Smooth muscle cell (in vitro differentiated cells): Measurements from ENCODE around the gene HLA-E. TPM values are rescaled to one million over a fixed set of nuclear protein-coding genes. Genes with fewer than 3 reads are reported as not detected.
A peak's percentile ranks its signal among the peaks of the same experiment; 100 is the strongest.
"Not testable (repeated sequence)": the region's sequence is repeated elsewhere in the genome, so short reads cannot be mapped to it uniquely, and the experiment has no call there.

Experiments used
- DNase-seq: peaks from one replicate; lab custom pipeline; 2025; ENCODE audit not compliant: unreplicated experiment; lab: John Stamatoyannopoulos, UW
- H2AFZ ChIP-seq: fragments of 200-600 bp; sonication (generic); 2 replicates; pipeline ENCODE4 v1.6.0; 2016; ENCODE audit warnings: antibody characterized with exemption, low read depth, mild to moderate bottlenecking
- H3F3A ChIP-seq: fragments of 200-600 bp; sonication (generic); 2 replicates; pipeline ENCODE4 v1.6.0; 2017; ENCODE audit warnings: antibody characterized with exemption, low read depth
- H3K27ac ChIP-seq: fragments of 200-600 bp; sonication (generic); 2 replicates; pipeline ENCODE4 v1.5.1; 2016; ENCODE audit warnings: low read depth, mild to moderate bottlenecking
- H3K27me3 ChIP-seq: fragments of 200-600 bp; sonication (generic); 2 replicates; pipeline ENCODE4 v1.6.1; 2016; ENCODE audit warnings: low read depth, mild to moderate bottlenecking
- H3K36me3 ChIP-seq: fragments of 200-600 bp; sonication (generic); 2 replicates; pipeline ENCODE4 v1.5.1; 2016; ENCODE audit warnings: low read depth
- H3K4me1 ChIP-seq: fragments of 200-600 bp; sonication (generic); 2 replicates; pipeline ENCODE4 v1.5.1; 2016; ENCODE audit warnings: low read depth
- H3K4me2 ChIP-seq: fragments of 200-600 bp; sonication (generic); 2 replicates; pipeline ENCODE4 v1.6.0; 2016; ENCODE audit warnings: mild to moderate bottlenecking
- H3K4me3 ChIP-seq: fragments of 200-600 bp; sonication (generic); 2 replicates; pipeline ENCODE4 v1.5.1; 2016; ENCODE audit warnings: mild to moderate bottlenecking
- H3K79me2 ChIP-seq: fragments of 200-600 bp; sonication (generic); 2 replicates; pipeline ENCODE4 v1.6.0; 2016; ENCODE audit warnings: low read depth, mild to moderate bottlenecking
- H3K9ac ChIP-seq: fragments of 200-600 bp; sonication (generic); 2 replicates; pipeline ENCODE4 v1.6.0; 2016; ENCODE audit warnings: low read depth
- H3K9me3 ChIP-seq: fragments of 200-600 bp; sonication (generic); replicated peaks from 2 replicates; pipeline ENCODE4 v1.5.1; 2016; ENCODE audit warnings: low read depth
- H4K20me1 ChIP-seq: fragments of 200-600 bp; sonication (generic); 2 replicates; pipeline ENCODE4 v1.6.0; 2016; ENCODE audit warnings: low read depth
- WGBS: methylation state at CpG from one replicate; pipeline ENCODE4 v1.1.7; 2016; ENCODE audit warnings: low lambda C conversion rate; 5-methylcytosine and 5-hydroxymethylcytosine counted together
- polyA plus RNA-seq: library from polyadenylated mRNA; unstranded; fragments of >200 nt; fragmentation: Nextera tagmentation; extraction: Ambion mirVana; gene quantifications from 2 replicates; pipeline ENCODE4 v1.2.1, GENCODE V29; 2016
- total RNA-seq: library from RNA; depleted of rRNA; stranded (reverse); fragments of >200 nt; gene quantifications from 2 replicates; pipeline ENCODE4 v1.2.3, GENCODE V29; 2014
- TF ChIP-seq, protein P1 (sequence below): fragments of 200-600 bp; sonication (generic); IDR thresholded peaks from 2 replicates; pipeline ENCODE4 v1.5.1; 2017; ENCODE audit warnings: borderline replicate concordance, mild to moderate bottlenecking, antibody characterized with exemption; ENCODE audit not compliant: insufficient read depth, poor library complexity, severe bottlenecking

Gene HLA-E
- total and polyA plus RNA-seq, 2 experiments from 2014 or later = 104 to 126 TPM

DNA sequence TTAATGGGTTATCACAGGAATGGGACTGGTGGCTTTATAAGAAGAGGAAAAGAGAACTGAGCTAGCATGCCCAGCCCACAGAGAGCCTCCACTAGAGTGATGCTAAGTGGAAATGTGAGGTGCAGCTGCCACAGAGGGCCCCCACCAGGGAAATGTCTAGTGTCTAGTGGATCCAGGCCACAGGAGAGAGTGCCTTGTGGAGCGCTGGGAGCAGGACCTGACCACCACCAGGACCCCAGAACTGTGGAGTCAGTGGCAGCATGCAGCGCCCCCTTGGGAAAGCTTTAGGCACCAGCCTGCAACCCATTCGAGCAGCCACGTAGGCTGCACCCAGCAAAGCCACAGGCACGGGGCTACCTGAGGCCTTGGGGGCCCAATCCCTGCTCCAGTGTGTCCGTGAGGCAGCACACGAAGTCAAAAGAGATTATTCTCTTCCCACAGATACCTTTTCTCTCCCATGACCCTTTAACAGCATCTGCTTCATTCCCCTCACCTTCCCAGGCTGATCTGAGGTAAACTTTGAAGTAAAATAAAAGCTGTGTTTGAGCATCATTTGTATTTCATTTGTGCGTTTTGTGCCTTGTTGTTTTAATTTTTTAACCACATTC, 4.4 kb downstream of the HLA-E start:
- Histone ChIP-seq H3K27ac (no peak overlapping the region), H3K27me3 (no peaks in the 10 kb centered on the region), H3K36me3 (no peaks in the 10 kb centered on the region), H2AFZ (no peak overlapping the region), H3K9me3 (no peaks in the 10 kb centered on the region), H3F3A (peaks cover 9% of the 10 kb centered on the region), H3K4me3 (no peak overlapping the region), H4K20me1 (peaks cover 31% of the 10 kb centered on the region), H3K79me2 (peaks cover 10% of the 10 kb centered on the region), H3K9ac (no peak overlapping the region), H3K4me1 (peaks cover 3% of the 10 kb centered on the region), H3K4me2 (no peak overlapping the region)
- TF ChIP-seq, protein P1, sequence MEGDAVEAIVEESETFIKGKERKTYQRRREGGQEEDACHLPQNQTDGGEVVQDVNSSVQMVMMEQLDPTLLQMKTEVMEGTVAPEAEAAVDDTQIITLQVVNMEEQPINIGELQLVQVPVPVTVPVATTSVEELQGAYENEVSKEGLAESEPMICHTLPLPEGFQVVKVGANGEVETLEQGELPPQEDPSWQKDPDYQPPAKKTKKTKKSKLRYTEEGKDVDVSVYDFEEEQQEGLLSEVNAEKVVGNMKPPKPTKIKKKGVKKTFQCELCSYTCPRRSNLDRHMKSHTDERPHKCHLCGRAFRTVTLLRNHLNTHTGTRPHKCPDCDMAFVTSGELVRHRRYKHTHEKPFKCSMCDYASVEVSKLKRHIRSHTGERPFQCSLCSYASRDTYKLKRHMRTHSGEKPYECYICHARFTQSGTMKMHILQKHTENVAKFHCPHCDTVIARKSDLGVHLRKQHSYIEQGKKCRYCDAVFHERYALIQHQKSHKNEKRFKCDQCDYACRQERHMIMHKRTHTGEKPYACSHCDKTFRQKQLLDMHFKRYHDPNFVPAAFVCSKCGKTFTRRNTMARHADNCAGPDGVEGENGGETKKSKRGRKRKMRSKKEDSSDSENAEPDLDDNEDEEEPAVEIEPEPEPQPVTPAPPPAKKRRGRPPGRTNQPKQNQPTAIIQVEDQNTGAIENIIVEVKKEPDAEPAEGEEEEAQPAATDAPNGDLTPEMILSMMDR = no peak
- DNase-seq = no peak
- 66% methylated on average over 8 of the region's 8 CpGs for WGBS

- Histone ChIP-seq H3K4me2 (no peak overlapping the region), H3K4me1 (peaks cover 3% of the 10 kb centered on the region), H3K9ac (no peak overlapping the region), H3K36me3 (no peaks in the 10 kb centered on the region), H3K27me3 (no peaks in the 10 kb centered on the region), H3K9me3 (no peaks in the 10 kb centered on the region), H4K20me1 (peaks cover 31% of the 10 kb centered on the region), H3K4me3 (no peak overlapping the region), H2AFZ (no peak overlapping the region), H3F3A (peaks cover 9% of the 10 kb centered on the region), H3K79me2 (peaks cover 10% of the 10 kb centered on the region), H3K27ac (no peak overlapping the region)
- DNase-seq = no peak
- 94% methylated on average over 8 of the region's 8 CpGs for WGBS
- TF ChIP-seq, protein P1 = no peak
Measured at GRCh38 chr6:30494291-30494861, 5.1 kb downstream of the HLA-E start.

- not testable (repeated sequence) for H3K79me2 ChIP-seq, H2AFZ ChIP-seq, H3K4me1 ChIP-seq, H3K4me2 ChIP-seq, H3K27me3 ChIP-seq, H3K27ac ChIP-seq, H3K9me3 ChIP-seq, DNase-seq, H3K9ac ChIP-seq, H3F3A ChIP-seq, H3K36me3 ChIP-seq, H3K4me3 ChIP-seq
- H4K20me1 ChIP-seq = peaks cover 31% of the 10 kb centered on the region
- WGBS = 88% methylated on average over 4 of the region's 4 CpGs
Measured at GRCh38 chr6:30495060-30495459, 5.8 kb downstream of the HLA-E start.

- TF ChIP-seq, protein P1 = no peak
- 92% methylated on average over 4 of the region's 4 CpGs for WGBS
- no peak overlapping the region for H3K9ac ChIP-seq
- peaks cover 22% of the 10 kb centered on the region for H4K20me1 ChIP-seq
- no peak overlapping the region for H2AFZ ChIP-seq
- no peak overlapping the region for H3K4me2 ChIP-seq
- DNase-seq = no peak
- H3K4me1 ChIP-seq = no peaks in the 10 kb centered on the region
- peaks cover under 1% of the 10 kb centered on the region for H3K79me2 ChIP-seq
- no peaks in the 10 kb centered on the region for H3K27me3 ChIP-seq
- H3K36me3 ChIP-seq = no peaks in the 10 kb centered on the region
- H3F3A ChIP-seq = peaks cover 6% of the 10 kb centered on the region
- no peak overlapping the region for H3K4me3 ChIP-seq
- peak overlapping the region; percentile 44 for H3K27ac ChIP-seq
- H3K9me3 ChIP-seq = no peaks in the 10 kb centered on the region
Measured at GRCh38 chr6:30495993-30496392, 6.7 kb downstream of the HLA-E start.

DNA sequence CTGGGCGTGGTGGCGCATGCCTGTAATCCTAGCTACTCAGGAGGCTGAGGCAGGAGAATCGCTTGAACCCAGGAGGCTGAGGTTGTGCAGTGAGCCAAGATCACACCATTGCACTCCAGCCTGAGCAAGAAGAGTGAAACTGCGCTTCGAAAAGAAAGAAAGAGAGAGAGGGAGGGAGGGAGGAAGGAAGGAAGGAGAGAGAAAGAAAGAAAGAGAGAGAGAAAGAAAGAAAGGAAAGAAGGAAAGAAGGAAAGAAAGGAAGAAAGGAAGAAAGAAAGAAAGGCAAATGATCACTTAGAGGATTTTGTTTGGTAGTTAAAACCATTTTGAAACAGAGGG, 7.9 kb downstream of the HLA-E start:
- not testable (repeated sequence) for H4K20me1 ChIP-seq, H3K79me2 ChIP-seq
- WGBS = 90% methylated on average over 5 of the region's 5 CpGs

More for the DNA sequence above, 7.9 kb downstream of the HLA-E start:
- not testable (repeated sequence) for H3K27me3 ChIP-seq, H3K4me2 ChIP-seq, H3K9me3 ChIP-seq, H2AFZ ChIP-seq, H3F3A ChIP-seq, H3K9ac ChIP-seq, H3K4me1 ChIP-seq, H3K27ac ChIP-seq, H3K36me3 ChIP-seq, H3K4me3 ChIP-seq, DNase-seq
